SK-N-SH (cell line): ENCODE results near the gene SARDH. TPM values are rescaled to one million over a fixed set of nuclear protein-coding genes. Genes with fewer than 3 reads are reported as not detected.

Experiments used
- CTCF ChIA-PET: fragments of 300-600, 350-600 bp; formaldehyde crosslinking; extraction: SDS; loops from one replicate; lab custom pipeline; 2021; lab: Yijun Ruan, JAX
- POLR2A ChIA-PET: fragments of 350-600 bp; sonication (Branson Sonifier 250); formaldehyde crosslinking; extraction: SDS; loops from one replicate; lab custom pipeline; 2020; ENCODE audit warnings: antibody characterized with exemption, inconsistent platforms; lab: Yijun Ruan, JAX
- DNase-seq: peaks from one replicate; pipeline ENCODE4 v3.0.0; 2012
- H2AFZ ChIP-seq: fragments of 200-600 bp; sonication (generic); 2 replicates; pipeline ENCODE4 v1.8.1; 2016; ENCODE audit warnings: antibody characterized with exemption, mild to moderate bottlenecking, low read depth
- H3F3A ChIP-seq: fragments of 200-600 bp; sonication (generic); replicated peaks from 2 replicates; pipeline ENCODE3; 2016; ENCODE audit warnings: antibody characterized with exemption, mild to moderate bottlenecking; ENCODE audit not compliant: insufficient read depth
- H3K27ac ChIP-seq, 2 experiments: fragments of 200-500 bp in 1 of 2; fragments of 200-600 bp in 1 of 2; sonication (Bioruptor generic) in 1 of 2; sonication (generic), shearing (Covaris generic) in 1 of 2; 2 replicates each; pipeline versions ENCODE4 v1.5.1 to v1.6.1; 2014 to 2016; ENCODE audit warnings: low read depth in 2 of 2, inconsistent platforms in 1 of 2, low read length in 1 of 2, mild to moderate bottlenecking in 1 of 2, mixed read lengths in 1 of 2
- H3K27me3 ChIP-seq: fragments of 200-600 bp; sonication (generic), shearing (Covaris generic); 2 replicates; pipeline ENCODE4 v1.6.1; 2016; ENCODE audit warnings: mixed run types; ENCODE audit not compliant: insufficient read depth
- H3K36me3 ChIP-seq, 2 experiments: fragments of 200-500 bp in 1 of 2; fragments of 200-600 bp in 1 of 2; sonication (Bioruptor generic) in 1 of 2; sonication (generic) in 1 of 2; replicated peaks in 1 of 2; 2 replicates each; pipeline versions ENCODE3 to v1.5.1; 2014 to 2016; ENCODE audit warnings: low read length in 1 of 2, mild to moderate bottlenecking in 1 of 2; ENCODE audit not compliant: insufficient read depth in 2 of 2, control insufficient read depth in 1 of 2
- H3K4me1 ChIP-seq, 2 experiments: fragments of 200-500 bp in 1 of 2; fragments of 200-600 bp in 1 of 2; sonication (Bioruptor generic) in 1 of 2; sonication (generic), shearing (Covaris generic) in 1 of 2; 2 replicates each; pipeline versions ENCODE4 v1.5.1 to v1.6.1; 2014 to 2016; ENCODE audit warnings: low read depth in 1 of 2, low read length in 1 of 2, mixed run types in 1 of 2; ENCODE audit not compliant: insufficient read depth in 2 of 2, control insufficient read depth in 1 of 2
- H3K4me2 ChIP-seq: fragments of 200-600 bp; sonication (generic), shearing (Covaris generic); 2 replicates; pipeline ENCODE4 v1.6.1; 2017; ENCODE audit warnings: mixed run types
- H3K4me3 ChIP-seq, 2 experiments: fragments of 200-500 bp in 1 of 2; fragments of 200-600 bp in 1 of 2; sonication (Bioruptor generic) in 1 of 2; sonication (generic), shearing (Covaris generic) in 1 of 2; 2 replicates each; pipeline versions ENCODE4 v1.5.1 to v1.8.1; 2014 to 2016; ENCODE audit warnings: low read depth in 2 of 2, inconsistent platforms in 1 of 2, low read length in 1 of 2, mild to moderate bottlenecking in 1 of 2, mixed read lengths in 1 of 2, moderate library complexity in 1 of 2
- H3K79me2 ChIP-seq: fragments of 200-600 bp; sonication (generic); 2 replicates; pipeline ENCODE4 v1.8.1; 2017; ENCODE audit warnings: mild to moderate bottlenecking; ENCODE audit not compliant: insufficient read depth
- H3K9ac ChIP-seq: fragments of 200-600 bp; sonication (generic); 2 replicates; pipeline ENCODE4 v1.6.1; 2017; ENCODE audit warnings: mixed run types
- H3K9me2 ChIP-seq: fragments of 200-600 bp; sonication (generic); 2 replicates; pipeline ENCODE4 v1.6.1; 2017; ENCODE audit warnings: mixed run types
- H3K9me3 ChIP-seq: fragments of 200-600 bp; sonication (generic); 2 replicates; pipeline ENCODE4 v1.6.1; 2017; ENCODE audit warnings: mixed run types, mild to moderate bottlenecking, moderate library complexity
- H4K20me1 ChIP-seq: fragments of 200-600 bp; sonication (generic); 2 replicates; pipeline ENCODE4 v1.6.1; 2017; ENCODE audit warnings: mild to moderate bottlenecking, mixed run types; ENCODE audit not compliant: insufficient read depth
- ELF1 ChIP-seq: IDR thresholded peaks from 2 replicates; pipeline ENCODE4 v1.4.0; 2012
- EZH2phosphoT487 ChIP-seq: fragments of 200-600 bp; sonication (generic); IDR thresholded peaks from 2 replicates; pipeline ENCODE4 v1.6.1; 2017; ENCODE audit warnings: low read depth, mixed run types, mild to moderate bottlenecking, antibody characterized with exemption, moderate library complexity, borderline replicate concordance
- RAD21 ChIP-seq: IDR thresholded peaks from 2 replicates; pipeline ENCODE4 v1.6.1; 2012; ENCODE audit warnings: mild to moderate bottlenecking, low read length
- RCOR1 ChIP-seq: fragments of 150-350 bp; IDR thresholded peaks from 2 replicates; pipeline ENCODE4 v1.6.1; 2017; ENCODE audit warnings: antibody characterized with exemption, low read length
- REST ChIP-seq: IDR thresholded peaks from 2 replicates; pipeline ENCODE4 v1.6.1; 2012; ENCODE audit warnings: mild to moderate bottlenecking, low read depth, low read length, moderate library complexity
- WGBS: methylation state at CpG from one replicate; pipeline ENCODE4 v1.1.6; 2017; ENCODE audit warnings: low lambda C conversion rate; 5-methylcytosine and 5-hydroxymethylcytosine counted together
- polyA plus RNA-seq, 3 experiments: library from polyadenylated mRNA; depleted of rRNA; stranded (reverse); fragments of >200 nt; gene quantifications; 2 replicates each; pipeline ENCODE4 v1.2.3, GENCODE V29; 2012

Gene SARDH
- polyA plus RNA-seq, 1 of the 3 experiments (the other 2 are of a cell fraction) = 5.9 TPM

- Histone ChIP-seq H4K20me1 (no peaks in the 10 kb centered on the region), H3K9me2 (no peaks in the 10 kb centered on the region), H3K27ac (no peak overlapping the region)
- WGBS = 74% methylated on average over 9 of the region's 9 CpGs
- no peak for TF ChIP-seq EZH2phosphoT487
- TF ChIP-seq, all 33 proteins: peak for 0
- ChIA-PET CTCF (interaction anchor here (0.9 to 5.7 kb wide), 2 partner anchors 10 to 242 kb away, joined by 3 to 35 read pairs; no protein-coding TSS in a partner anchor), POLR2A (no interaction called here)
- H3K9me3 ChIP-seq = no peaks in the 10 kb centered on the region
- H2AFZ ChIP-seq = no peak overlapping the region
- no peaks in the 10 kb centered on the region for H3K79me2 ChIP-seq
- no peaks in the 10 kb centered on the region for H3K27me3 ChIP-seq
- no peak overlapping the region for H3K4me2 ChIP-seq
- no peak overlapping the region for H3K9ac ChIP-seq
- H3K36me3 ChIP-seq = peaks cover 0 to 1% of the 10 kb centered on the region in 2 experiments
- H3F3A ChIP-seq = no peaks in the 10 kb centered on the region
- no peak overlapping the region for H3K4me3 ChIP-seq
- DNase-seq = no peak
- H3K4me1 ChIP-seq = no peaks in the 10 kb centered on the region; a peak in 1 of 4 replicates
These were observed 14.7 kb upstream of the SARDH start for GRCh38 chr9:133752739-133753446.

- H3K27ac ChIP-seq = no peak overlapping the region
- no peaks in the 10 kb centered on the region; the same call in 1 of the 2 replicates for H3K9me3 ChIP-seq
- CTCF ChIA-PET = interaction anchor here (1.3 to 5.7 kb wide), 3 partner anchors 9 to 23 kb away, joined by 3 to 35 read pairs (median 8); no protein-coding TSS in a partner anchor
- H3K4me3 ChIP-seq = no peak overlapping the region
- no peaks in the 10 kb centered on the region for H3K27me3 ChIP-seq
- TF ChIP-seq ELF1 = no peak
- TF ChIP-seq REST = 0 out of 2 replicates have a peak, but pooled peaks have one; percentile 14
- TF ChIP-seq RCOR1 = no peak
- no peak for TF ChIP-seq RAD21
- no peaks in the 10 kb centered on the region for H3K79me2 ChIP-seq
- H3K4me1 ChIP-seq = no peaks in the 10 kb centered on the region; a peak in 1 of 4 replicates
- H3K4me2 ChIP-seq = no peak overlapping the region
- H3K9me2 ChIP-seq = no peaks in the 10 kb centered on the region
- POLR2A ChIA-PET = no interaction called here
- DNase-seq = no peak
- no peaks in the 10 kb centered on the region for H3F3A ChIP-seq
- H4K20me1 ChIP-seq = no peaks in the 10 kb centered on the region
- H3K36me3 ChIP-seq = no peaks in the 10 kb centered on the region
- 68% methylated on average over 7 of the region's 9 CpGs for WGBS
- no peak overlapping the region for H2AFZ ChIP-seq
- no peak overlapping the region for H3K9ac ChIP-seq
These were observed 13.0 kb upstream of the SARDH start for GRCh38 chr9:133750982-133751649.
